ENCODE results near the gene PHF20. TPM values are rescaled to one million over a fixed set of nuclear protein-coding genes. Genes with fewer than 3 reads are reported as not detected.

PHF20 gene
- total and polyA plus RNA-seq, 2 of the 8 experiments (the other 6 are each of a cell fraction or from before 2014, with no cell fraction given) = 25.6 to 70.1 TPM

DNA sequence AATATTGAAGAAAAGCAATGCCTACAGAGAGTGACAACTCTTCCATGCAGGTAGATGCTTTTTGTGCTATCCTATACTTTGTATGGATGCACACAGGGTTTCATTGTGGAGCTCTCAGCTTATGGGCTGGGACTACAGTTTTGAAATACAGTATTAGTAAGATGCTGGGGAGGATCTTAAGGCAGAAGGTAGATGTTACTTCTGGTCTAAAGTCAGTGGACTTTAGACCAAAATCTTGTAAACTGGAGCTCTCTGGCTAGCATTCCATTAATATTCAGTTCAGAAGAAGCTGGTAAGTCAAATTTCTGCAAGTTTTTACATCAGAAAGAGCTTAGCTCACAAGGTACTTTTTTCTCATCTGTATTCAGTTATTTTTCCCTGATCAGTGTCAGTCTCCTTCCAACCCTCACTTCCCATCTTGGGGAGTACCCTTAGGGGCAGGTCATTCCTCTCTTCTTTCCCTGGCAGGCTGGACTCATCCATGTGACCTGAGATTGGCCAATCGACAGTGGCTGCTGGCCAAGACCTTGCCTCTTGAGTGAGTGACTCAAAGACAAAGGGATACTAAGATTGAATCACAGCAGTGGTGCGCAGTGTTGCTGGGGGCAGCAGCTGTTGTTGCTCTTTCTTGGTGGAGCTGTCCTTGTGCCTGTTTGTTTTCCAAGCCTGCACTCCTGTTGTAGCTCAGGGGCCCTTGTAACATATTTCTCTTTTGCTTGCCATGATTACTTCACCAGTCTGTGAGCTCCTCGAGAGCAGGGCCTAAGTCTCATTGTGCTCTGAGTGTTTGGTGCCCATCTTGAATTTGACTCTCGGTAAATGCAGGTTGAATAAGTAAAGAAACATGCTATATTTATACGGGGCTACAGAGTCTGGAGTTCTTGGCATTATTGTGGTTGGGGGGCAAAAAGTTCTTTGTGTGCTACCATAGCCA, 2.8 kb upstream of the PHF20 start:
- no peak overlapping the region for H3K14ac ChIP-seq (ENCODE audit: insufficient read length)
- H2BK12ac ChIP-seq (ENCODE audit: low read depth, low read length) = no peak overlapping the region
- H3K79me1 ChIP-seq (ENCODE audit: low read depth, low read length) = no peaks in the 10 kb centered on the region
- peaks cover 4 to 16% (median 12%) of the 10 kb centered on the region in 4 experiments for H3K4me1 ChIP-seq (replicated peaks in 1 of 4; ENCODE audit: control insufficient read depth in 3 of 4, insufficient read depth in 4 of 4, low read length in 3 of 4)
- peak overlapping the region; percentile 93 for H3K27ac ChIP-seq (ENCODE audit: low read depth, low read length)
- H2BK20ac ChIP-seq (ENCODE audit: low read length) = peak overlapping the region; percentile 63; the same call in 1 of the 2 replicates
- no peak overlapping the region for H3K56ac ChIP-seq (replicated peaks; ENCODE audit: insufficient read length, low read depth, low read length)
- H3K4me3 ChIP-seq (ENCODE audit: extremely low read depth in 1 of 4, insufficient read depth in 2 of 4, low read depth in 3 of 4, low read length in 4 of 4) = no peak overlapping the region
- peak overlapping the region; percentile 89 for H4K5ac ChIP-seq (ENCODE audit: insufficient read length, low read depth, low read length)
- H2BK120ac ChIP-seq (replicated peaks; ENCODE audit: low read depth, low read length) = peak overlapping the region; percentile 72
- H3K9me3 ChIP-seq (ENCODE audit: insufficient read depth in 2 of 2, low read depth in 1 of 2, low read length in 1 of 2) = no peaks in the 10 kb centered on the region
- CTCF ChIA-PET (ENCODE audit: partially characterized antibody) = interaction anchor here (1.1 kb wide), 1 partner anchor 27 kb away, joined by 5 read pairs; the partner anchor contains the start of gene RBM39
- H4K8ac ChIP-seq (ENCODE audit: extremely low read depth, insufficient read depth, low read length) = peak overlapping the region; percentile 88; the same call in 1 of the 2 replicates
- H2BK5ac ChIP-seq (ENCODE audit: low read depth, low read length) = peak overlapping the region; percentile 74
- H2AFZ ChIP-seq (ENCODE audit: low read length) = peak overlapping the region; percentile 72
- H3K4ac ChIP-seq (replicated peaks; ENCODE audit: insufficient read length, low read depth, low read length) = peak overlapping the region; percentile 87
- peak overlapping the region in 3 of 4 experiments; percentile 16 to 45 (median 43); a peak in 3 of 7 replicates for H3K9ac ChIP-seq (replicated peaks in 1 of 4; ENCODE audit: extremely low read depth in 1 of 4, low read depth in 3 of 4, low read length in 3 of 4)
- peak overlapping the region; percentile 67; the same call in 1 of the 2 replicates for H2BK15ac ChIP-seq (ENCODE audit: low read length)
- H4K20me1 ChIP-seq (replicated peaks in 1 of 2; ENCODE audit: control insufficient read depth in 1 of 2, insufficient read depth in 2 of 2, low read length in 2 of 2) = no peaks in the 10 kb centered on the region
- peak; percentile 67 to 76 for DNase-seq (ENCODE audit: low read depth in 1 of 2, low spot score in 2 of 2)
- no peak overlapping the region for H3K23ac ChIP-seq (ENCODE audit: insufficient read length)
- peak; percentile 91 for FAIRE-seq
- H2AK5ac ChIP-seq (ENCODE audit: low read depth, low read length) = no peak overlapping the region
- POLR2A ChIA-PET (ENCODE audit: partially characterized antibody) = interaction anchor here (0.7 to 10.6 kb wide), 14 partner anchors 8 to 185 kb away, joined by 3 to 167 read pairs (median 4); partner anchors contain the start of genes CPNE1, NFS1, RBM12 and RBM39
- WGBS, 2 experiments (ENCODE audit: extremely low coverage in 1 of 2, insufficient coverage in 1 of 2, insufficient read length in 1 of 2, insufficient replicate concordance in 2 of 2, low coverage in 1 of 2, low lambda C conversion rate in 2 of 2, missing lambda C conversion rate in 1 of 2) = 55% methylated on average over 5 of the region's 5 CpGs; no CpG with 5 or more reads in 1 of the 2 experiments
- peak overlapping the region; percentile 61; the same call in 1 of the 2 replicates for H3K18ac ChIP-seq (ENCODE audit: extremely low read depth, low read length)
- peaks cover 5 to 9% (median 9%) of the 10 kb centered on the region in 4 experiments for H3K27me3 ChIP-seq (replicated peaks in 1 of 4; ENCODE audit: control insufficient read depth in 3 of 4, extremely low read depth in 1 of 4, insufficient read depth in 3 of 4, low read length in 3 of 4)
- peak overlapping the region; percentile 95 for H4K91ac ChIP-seq (replicated peaks; ENCODE audit: insufficient read length, low read length)
- H3K36me3 ChIP-seq (ENCODE audit: control insufficient read depth in 2 of 4, insufficient read depth in 4 of 4, low read length in 3 of 4) = no peaks in the 10 kb centered on the region
- H3K79me2 ChIP-seq (ENCODE audit: control insufficient read depth in 1 of 2, insufficient read depth in 2 of 2, low read length in 2 of 2) = peaks cover 3 to 18% of the 10 kb centered on the region in 2 experiments; a peak in 3 of 4 replicates
- peak overlapping the region; percentile 7 to 24; a peak in 2 of 4 replicates for H3K4me2 ChIP-seq (ENCODE audit: insufficient read depth in 1 of 2, low read depth in 2 of 2, low read length in 2 of 2)
- H3K23me2 ChIP-seq (ENCODE audit: low read depth, low read length) = peaks cover 4% of the 10 kb centered on the region; the same call in 1 of the 2 replicates
- no peak for TF ChIP-seq CTBP2 (IDR thresholded peaks at IDR 0.05; ENCODE audit: borderline replicate concordance, insufficient read depth, insufficient read length, low read length)
- TF ChIP-seq POU5F1 (IDR thresholded peaks at IDR 0.05; ENCODE audit: low read depth, low read length) = no peak
- TF ChIP-seq CEBPB (IDR thresholded peaks at IDR 0.05; ENCODE audit: low read depth, low read length) = peak; percentile 50; the same call in 1 of the 2 replicates
- no peak for TF ChIP-seq RAD21 (IDR thresholded peaks at IDR 0.05 in 1 of 2, conservative IDR thresholded peaks at IDR 0.05 in 1 of 2; ENCODE audit: low read depth in 2 of 2, low read length in 2 of 2)
- no peak for TF ChIP-seq KDM5A (IDR thresholded peaks at IDR 0.05; ENCODE audit: low read length)
- TF ChIP-seq RBBP5 (IDR thresholded peaks at IDR 0.05; ENCODE audit: borderline replicate concordance, low read depth, low read length) = peak; percentile 41; the same call in 1 of the 2 replicates
- TF ChIP-seq RNF2 (IDR thresholded peaks at IDR 0.05; ENCODE audit: borderline replicate concordance, low read depth, low read length, missing control alignments, poor library complexity, severe bottlenecking) = no peak
- TF ChIP-seq GABPA (IDR thresholded peaks at IDR 0.05; ENCODE audit: borderline replicate concordance, insufficient read depth, low read length) = no peak
- TF ChIP-seq RFX5 (IDR thresholded peaks at IDR 0.05; ENCODE audit: borderline replicate concordance, low read depth, low read length) = no peak
